Measurements from ENCODE around the gene CYP1A2.
"Not testable (repeated sequence)": the region's sequence is repeated elsewhere in the genome, so short reads cannot be mapped to it uniquely, and the experiment has no call there.

The CYP1A2 gene

GRCh38 chr15:74776821-74777768 lies 28.4 kb downstream of the CYP1A2 start:
- peak in 7 of 58 donors; percentile 16 to 52 (median 26) for DNase-seq

GRCh38 chr15:74777769-74778598 lies 29.3 kb downstream of the CYP1A2 start:
- no peak for DNase-seq

GRCh38 chr15:74778599-74778970 lies 29.9 kb downstream of the CYP1A2 start:
- DNase-seq = no peak

GRCh38 chr15:74779162-74779648 lies 30.6 kb downstream of the CYP1A2 start:
- DNase-seq = no peak

- no peak for DNase-seq
Observed at GRCh38 chr15:74780523-74781430, 32.1 kb downstream of the CYP1A2 start.

- peak in 48 of 58 donors; percentile 25 to 78 (median 52) for DNase-seq
Observed at GRCh38 chr15:74781431-74782258, 33.0 kb downstream of the CYP1A2 start, which contains the start of gene CSK. CSK (plus strand) TSS chr15:74782080; CDS start chr15:74798298, 16,218 bp downstream.

GRCh38 chr15:74782259-74783071 lies 33.8 kb downstream of the CYP1A2 start:
- DNase-seq = peak in 1 of 58 donors; percentile 54

- DNase-seq = peak in 6 of 58 donors; percentile 19 to 60 (median 24)
Observed at GRCh38 chr15:74783072-74783807, 34.6 kb downstream of the CYP1A2 start.

GRCh38 chr15:74783808-74784175 lies 35.1 kb downstream of the CYP1A2 start:
- DNase-seq = no peak

GRCh38 chr15:74784426-74785193 lies 36.0 kb downstream of the CYP1A2 start:
- DNase-seq = no peak

- no peak for DNase-seq
Observed at GRCh38 chr15:74785194-74786032, 36.8 kb downstream of the CYP1A2 start.

GRCh38 chr15:74786081-74786480 lies 37.4 kb downstream of the CYP1A2 start:
- not testable (repeated sequence) for DNase-seq

- DNase-seq = no peak
Observed at GRCh38 chr15:74786551-74787165, 38.0 kb downstream of the CYP1A2 start.

GRCh38 chr15:74787251-74788041 lies 38.8 kb downstream of the CYP1A2 start:
- peak in 46 of 58 donors; percentile 11 to 82 (median 50) for DNase-seq

Measured in anterior cingulate cortex (tissue), 58 donors.